ENCODE results near the gene TMEM62. TPM values are rescaled to one million over a fixed set of nuclear protein-coding genes. Genes with fewer than 3 reads are reported as not detected.
"Not testable (repeated sequence)": the region's sequence is repeated elsewhere in the genome, so short reads cannot be mapped to it uniquely, and the experiment has no call there.

TMEM62 gene
- total RNA-seq, 2 donors from 2014 or later: 10.4 to 16.0 TPM

DNA sequence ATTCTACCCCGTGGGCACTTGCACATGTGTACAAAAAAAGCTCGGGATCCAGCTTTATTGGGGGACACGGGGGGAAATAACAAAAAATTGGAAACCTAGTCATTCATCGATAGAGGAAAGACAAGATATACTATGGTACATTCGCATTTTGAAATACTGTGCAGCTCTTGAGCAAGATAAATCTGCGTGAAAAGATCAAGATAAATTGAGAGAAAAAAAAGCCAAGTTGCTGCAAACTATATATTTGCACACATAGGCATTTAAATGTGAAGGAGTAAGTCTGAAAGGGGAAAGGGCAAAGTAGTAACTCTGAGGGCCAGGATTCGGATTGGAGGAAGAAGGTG lies 26.9 kb upstream of the TMEM62 start:
- no peak for DNase-seq (ENCODE audit: low spot score in 2 of 2)
- no peaks in the 10 kb centered on the region for H3K9me3 Mint-ChIP-seq
- H3K36me3 Mint-ChIP-seq: peaks cover 22 to 30% of the 10 kb centered on the region in 2 donors
- peak overlapping the region; percentile 96 to 100 for H3K27ac Mint-ChIP-seq
- no peak for ATAC-seq

DNA sequence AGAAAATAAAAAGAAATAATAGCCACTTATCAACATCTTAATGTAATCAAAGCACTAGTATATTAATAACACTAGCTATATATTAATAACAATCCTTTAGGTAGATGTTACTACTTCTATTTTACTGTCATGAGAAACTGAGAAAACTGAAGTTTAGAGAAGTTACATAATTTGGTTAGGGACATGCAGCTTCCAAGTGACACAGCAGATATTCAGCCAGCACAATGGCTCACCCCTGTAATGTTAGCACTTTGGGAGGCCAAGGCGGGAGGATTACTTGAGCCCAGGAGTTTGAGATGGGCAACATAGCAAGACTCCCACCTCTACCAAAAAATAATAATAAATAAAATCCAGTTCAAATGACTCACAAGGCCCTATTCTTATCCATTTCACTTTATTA lies 25.6 kb upstream of the TMEM62 start:
- Mint-ChIP-seq H3K27ac (peak overlapping the region in 1 of 2 donors; percentile 100), H3K36me3 (peaks cover 18 to 21% of the 10 kb centered on the region in 2 donors), H3K9me3 (no peaks in the 10 kb centered on the region)
- ATAC-seq (no peak), DNase-seq (ENCODE audit: low spot score in 2 of 2) (no peak)

- DNase-seq (ENCODE audit: low spot score in 2 of 2) (no peak), ATAC-seq (no peak)
- no peak overlapping the region for H3K27ac Mint-ChIP-seq
- no peaks in the 10 kb centered on the region for H3K9me3 Mint-ChIP-seq
- H3K36me3 Mint-ChIP-seq: peaks cover under 1 to 2% of the 10 kb centered on the region in 2 donors
Observed at GRCh38 chr15:43111354-43111753, 22.0 kb upstream of the TMEM62 start.

- H3K27ac Mint-ChIP-seq: no peak overlapping the region
- DNase-seq (ENCODE audit: low spot score in 2 of 2): no peak
- ATAC-seq: no peak
- peaks cover 3% of the 10 kb centered on the region in 2 donors for H3K36me3 Mint-ChIP-seq
- no peaks in the 10 kb centered on the region for H3K9me3 Mint-ChIP-seq
Observed at GRCh38 chr15:43118286-43118685, 15.1 kb upstream of the TMEM62 start.

DNA sequence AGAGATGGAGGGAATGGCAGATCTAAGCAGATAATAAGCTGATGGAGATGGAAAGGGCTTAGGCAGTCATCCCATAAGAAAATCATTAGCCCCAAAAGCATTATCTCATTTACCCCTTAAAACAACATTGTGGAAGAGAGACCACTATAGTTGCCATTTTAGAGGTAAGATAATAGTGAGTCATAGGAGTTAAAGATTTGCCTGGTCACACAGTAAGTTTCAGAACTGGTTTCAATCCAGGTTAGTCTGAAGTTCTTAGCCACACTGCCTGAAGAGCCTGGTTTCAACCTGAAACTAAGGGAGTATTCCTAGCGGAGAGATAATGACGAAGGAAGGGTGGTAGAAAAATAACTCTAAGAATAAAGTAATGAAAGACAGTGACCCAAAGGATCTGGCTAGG lies 14.6 kb upstream of the TMEM62 start:
- ATAC-seq: no peak
- H3K9me3 Mint-ChIP-seq: no peaks in the 10 kb centered on the region

DNA sequence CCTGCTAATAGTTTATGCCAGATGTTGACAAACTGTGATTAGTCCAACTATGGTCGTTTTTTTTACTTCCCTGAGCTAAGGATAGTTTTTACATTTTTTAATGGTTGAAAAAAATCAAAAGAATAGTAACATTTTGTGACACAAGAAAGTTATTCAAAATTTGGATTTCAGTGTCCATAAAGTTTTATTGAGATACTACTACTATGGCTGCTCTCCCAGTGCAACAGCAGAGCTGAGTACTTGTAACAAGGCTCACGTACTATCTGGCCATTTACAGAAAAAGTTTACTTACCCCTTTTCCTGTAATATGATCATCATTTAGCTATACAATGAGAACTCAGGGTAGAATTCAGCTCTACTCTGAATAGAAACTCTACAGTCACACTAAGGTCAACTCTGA lies 11.5 kb upstream of the TMEM62 start:
- DNase-seq (ENCODE audit: low spot score in 2 of 2) (no peak), ATAC-seq (no peak)
- H3K36me3 Mint-ChIP-seq: peaks cover 5% of the 10 kb centered on the region in 2 donors
- no peak overlapping the region for H3K27ac Mint-ChIP-seq
- H3K9me3 Mint-ChIP-seq: no peaks in the 10 kb centered on the region

More for the DNA sequence above, 14.6 kb upstream of the TMEM62 start:
- H3K36me3 Mint-ChIP-seq: peaks cover 5% of the 10 kb centered on the region in 2 donors
- H3K27ac Mint-ChIP-seq: no peak overlapping the region
- no peak for DNase-seq (ENCODE audit: low spot score in 2 of 2)

- H3K27ac Mint-ChIP-seq: no peak overlapping the region
- no peak for DNase-seq (ENCODE audit: low spot score in 2 of 2)
- no peak for ATAC-seq
- H3K9me3 Mint-ChIP-seq: no peaks in the 10 kb centered on the region
- H3K36me3 Mint-ChIP-seq: peaks cover 8 to 9% of the 10 kb centered on the region in 2 donors
Observed at GRCh38 chr15:43125100-43125661, 8.2 kb upstream of the TMEM62 start.

GRCh38 chr15:43126356-43126755 lies 7.0 kb upstream of the TMEM62 start:
- Mint-ChIP-seq H3K36me3 (peaks cover 8 to 9% of the 10 kb centered on the region in 2 donors), H3K27ac (no peak overlapping the region), H3K9me3 (no peaks in the 10 kb centered on the region)
- DNase-seq (ENCODE audit: low spot score in 2 of 2) (no peak), ATAC-seq (no peak)

GRCh38 chr15:43127752-43128151 lies 5.6 kb upstream of the TMEM62 start:
- DNase-seq (ENCODE audit: low spot score in 2 of 2) (no peak), ATAC-seq (no peak)
- Mint-ChIP-seq H3K27ac (no peak overlapping the region), H3K36me3 (peaks cover 8 to 9% of the 10 kb centered on the region in 2 donors), H3K9me3 (no peaks in the 10 kb centered on the region)

DNA sequence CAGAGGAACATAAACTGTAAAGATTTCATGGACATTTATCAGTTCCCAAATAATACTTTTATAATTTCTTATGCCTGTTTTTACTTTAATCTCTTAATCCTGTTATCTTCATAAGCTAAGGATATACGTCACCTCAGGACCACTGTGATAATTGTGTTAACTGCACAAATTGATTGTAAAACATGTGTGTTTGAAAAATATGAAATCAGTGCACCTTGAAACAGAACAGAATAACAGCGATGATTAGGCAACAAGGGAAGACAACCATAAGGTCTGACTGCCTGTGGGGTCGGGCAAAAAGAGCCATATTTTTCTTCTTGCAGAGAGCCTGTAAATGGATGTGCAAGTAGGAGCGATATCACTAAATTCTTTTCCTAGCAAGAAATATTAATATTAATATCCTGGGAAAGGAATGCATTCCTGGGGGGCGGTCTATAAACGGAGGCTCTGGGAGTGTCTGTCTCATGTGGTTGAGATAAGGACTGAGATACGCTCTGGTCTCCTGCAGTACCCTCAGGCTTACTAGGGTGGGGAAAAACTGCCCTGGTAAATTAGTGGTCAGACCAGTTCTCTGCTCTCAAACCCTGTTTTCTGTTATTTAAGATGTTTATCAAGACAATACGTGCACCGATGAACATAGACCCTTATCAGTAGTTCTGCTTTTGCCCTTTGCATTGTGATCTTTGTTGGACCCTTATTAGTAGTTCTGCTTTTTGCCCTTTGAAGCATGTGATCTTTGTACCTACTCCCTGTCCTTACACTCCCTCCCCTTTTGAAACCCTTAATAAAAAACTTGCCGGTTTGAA lies 5.0 kb upstream of the TMEM62 start:
- not testable (repeated sequence) for H3K9me3 Mint-ChIP-seq; ATAC-seq; DNase-seq (ENCODE audit: low spot score in 2 of 2); H3K36me3 Mint-ChIP-seq; H3K27ac Mint-ChIP-seq

DNA sequence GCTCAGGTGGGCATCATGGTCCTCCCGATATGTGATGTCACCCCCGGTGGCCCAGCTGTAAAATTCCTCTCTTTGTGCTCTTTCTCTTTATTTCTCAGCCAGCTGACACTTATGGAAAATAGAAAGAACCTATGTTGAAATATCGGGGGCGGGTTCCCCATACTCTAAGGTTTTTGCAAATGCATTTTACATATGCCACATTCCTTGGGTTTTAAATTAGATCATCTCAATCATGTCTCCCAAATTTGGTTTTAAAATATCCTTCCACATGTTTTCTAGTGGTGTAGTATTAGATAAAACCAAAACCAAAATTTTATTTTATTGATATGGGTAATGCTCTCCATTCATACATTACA lies 4.4 kb upstream of the TMEM62 start:
- Mint-ChIP-seq H3K9me3 (no peaks in the 10 kb centered on the region), H3K27ac (no peak overlapping the region)

GRCh38 chr15:43132830-43133429 lies 456 bp upstream of the TMEM62 start:
- Mint-ChIP-seq H3K27ac (peak overlapping the region; percentile 81 to 92), H3K36me3 (peaks cover 9 to 12% of the 10 kb centered on the region in 2 donors), H3K9me3 (no peaks in the 10 kb centered on the region)
- DNase-seq (ENCODE audit: low spot score in 2 of 2) (no peak), ATAC-seq (no peak)

More for the DNA sequence above, 4.4 kb upstream of the TMEM62 start:
- H3K36me3 Mint-ChIP-seq: peaks cover 4 to 5% of the 10 kb centered on the region in 2 donors
- ATAC-seq: no peak
- DNase-seq (ENCODE audit: low spot score in 2 of 2): no peak

DNA sequence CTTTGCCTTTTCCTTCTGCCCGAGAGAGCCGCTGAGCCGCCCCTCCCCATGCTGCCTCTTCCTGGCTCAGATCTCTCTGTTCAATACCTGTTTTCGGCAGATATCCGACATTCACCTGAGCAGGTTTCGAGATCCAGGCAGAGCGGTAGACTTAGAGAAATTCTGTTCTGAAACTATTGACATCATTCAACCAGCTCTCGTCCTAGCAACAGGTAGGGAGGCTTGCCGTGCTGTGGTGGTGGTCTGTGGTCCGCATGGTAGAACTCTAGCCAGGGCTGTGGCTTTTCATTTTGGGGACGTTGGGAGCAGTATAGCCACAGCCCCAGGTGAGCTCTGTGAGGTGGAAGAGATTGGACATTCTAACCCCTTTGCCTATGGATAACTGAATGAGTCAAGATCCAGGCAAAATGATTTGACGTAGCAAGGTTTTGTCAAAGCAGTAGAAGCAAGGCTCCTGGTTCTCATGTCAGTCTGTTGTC lies 810 bp downstream of the TMEM62 start:
- Mint-ChIP-seq H3K9me3 (no peaks in the 10 kb centered on the region), H3K27ac (peak overlapping the region; percentile 92), H3K36me3 (peaks cover 17 to 22% of the 10 kb centered on the region in 2 donors)
- DNase-seq (ENCODE audit: low spot score in 2 of 2) (no peak), ATAC-seq (peak; percentile 18 to 31)

- Mint-ChIP-seq H3K36me3 (peaks cover 20 to 25% of the 10 kb centered on the region in 2 donors), H3K27ac (peak overlapping the region in 1 of 2 donors; percentile 92), H3K9me3 (no peaks in the 10 kb centered on the region)
- ATAC-seq (no peak), DNase-seq (ENCODE audit: low spot score in 2 of 2) (no peak)
Observed at GRCh38 chr15:43135351-43135750, 2.0 kb downstream of the TMEM62 start.

DNA sequence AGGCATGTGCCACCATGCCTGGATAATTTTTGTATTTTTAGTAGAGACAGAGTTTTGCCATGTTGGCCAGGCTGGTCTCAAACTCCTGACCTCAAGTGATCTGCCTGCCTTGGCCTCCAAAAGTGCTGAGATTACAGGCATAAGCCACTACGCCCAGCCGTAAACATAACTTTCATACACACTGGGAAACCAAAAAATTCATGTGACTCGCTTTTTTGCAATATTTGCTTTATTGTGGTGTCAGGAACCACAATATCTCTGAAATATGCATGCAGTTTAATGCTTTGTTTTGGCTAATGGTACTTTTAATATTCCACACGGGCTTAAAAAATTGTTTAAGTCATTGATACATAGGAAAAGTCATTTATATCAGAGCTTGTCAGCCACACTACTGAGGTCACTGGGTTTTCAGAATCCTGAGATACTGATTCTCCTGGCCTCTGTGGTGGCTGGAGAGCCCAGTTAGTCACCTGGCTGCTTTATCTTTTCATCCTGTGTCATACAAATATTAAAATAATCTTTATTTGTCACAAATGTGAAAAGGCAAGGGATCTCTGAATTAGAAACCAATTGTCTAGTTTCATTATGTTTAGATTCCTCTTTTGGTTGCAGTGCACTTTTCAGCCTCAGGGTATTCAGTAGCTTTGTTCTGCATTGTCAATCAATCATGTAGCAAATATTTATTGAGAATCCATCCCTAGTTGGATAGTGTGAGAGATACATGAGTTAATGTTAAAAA lies 10.0 kb downstream of the TMEM62 start:
- peaks cover 24 to 31% of the 10 kb centered on the region in 2 donors for H3K36me3 Mint-ChIP-seq
- H3K9me3 Mint-ChIP-seq: no peaks in the 10 kb centered on the region
- DNase-seq (ENCODE audit: low spot score in 2 of 2) (no peak), ATAC-seq (no peak)
- no peak overlapping the region for H3K27ac Mint-ChIP-seq

- Mint-ChIP-seq H3K36me3 (peaks cover 25 to 26% of the 10 kb centered on the region in 2 donors), H3K9me3 (no peaks in the 10 kb centered on the region), H3K27ac (no peak overlapping the region)
- no peak for DNase-seq (ENCODE audit: low spot score in 2 of 2)
- no peak for ATAC-seq
Observed at GRCh38 chr15:43144512-43144911, 11.1 kb downstream of the TMEM62 start.

GRCh38 chr15:43146184-43146583 lies 12.8 kb downstream of the TMEM62 start:
- DNase-seq (ENCODE audit: low spot score in 2 of 2) (no peak), ATAC-seq (no peak)
- Mint-ChIP-seq H3K9me3 (no peaks in the 10 kb centered on the region), H3K36me3 (peaks cover 12 to 20% of the 10 kb centered on the region in 2 donors), H3K27ac (no peak overlapping the region)

Measured in activated naive CD4-positive, alpha-beta T cell treated with anti-CD3 and anti-CD28 coated beads, Interleukin-2, amount 50 U/mL, for 72 hours (primary cell).